K562 treated with DMSO at 1 percent for 4 hours (cell line): ENCODE results near the gene LILRB3. TPM values are rescaled to one million over a fixed set of nuclear protein-coding genes. Genes with fewer than 3 reads are reported as not detected.

Source experiments
- total RNA-seq: library from RNA; unstranded; fragments of 300-600 nt; gene quantifications from 2 replicates; pipeline ENCODE4 v1.2.3, GENCODE V29; 2022; ENCODE audit not compliant: insufficient read depth

Gene LILRB3
- total RNA-seq = not detected in 2 replicates

GRCh38 chr19:54222474-54223276 lies at the start of gene LILRB3:
TSS of gene LILRB3 (minus strand) at chr19:54223007. CDS start at chr19:54222976, 31 bp downstream.

GRCh38 chr19:54257116-54257480 lies 34.3 kb upstream of the LILRB3 start, which contains the start of gene LILRB5:
TSS of gene LILRB5 (minus strand) at chr19:54257273. CDS start at chr19:54257193, 80 bp downstream.

GRCh38 chr19:54242646-54243045 lies 19.8 kb upstream of the LILRB3 start, which contains the start of gene LILRA6:
TSS of gene LILRA6 (minus strand) at chr19:54242790.

GRCh38 chr19:54191011-54191810 lies 31.6 kb downstream of the LILRB3 start, which contains the start of gene TSEN34:
TSS of gene TSEN34 (plus strand) at chr19:54191308. CDS start at chr19:54191365, 57 bp downstream.

GRCh38 chr19:54189145-54189734 lies 33.6 kb downstream of the LILRB3 start, which contains the start of gene MBOAT7:
TSS of gene MBOAT7 (minus strand) at chr19:54189580. CDS start at chr19:54188508, 1,072 bp downstream.

GRCh38 chr19:54172471-54173358 lies 50.1 kb downstream of the LILRB3 start, which contains the start of gene TMC4:
TSS of gene TMC4 (minus strand) at chr19:54173160. CDS start at chr19:54173117, 43 bp downstream.

Other genes starting within 250 kb of the LILRB3 start
- gene CACNG6, start 231.4 kb downstream of the LILRB3 start, total RNA-seq = not detected in 2 replicates
- not detected in 2 replicates for gene VSTM1, start 159.1 kb downstream of the LILRB3 start, total RNA-seq
- not detected in 2 replicates for gene TARM1, start 141.6 kb downstream of the LILRB3 start, total RNA-seq
- gene OSCAR, start 122.2 kb downstream of the LILRB3 start, total RNA-seq = 2.3 and 3.6 TPM in 2 replicates
- gene NDUFA3, start 120.2 kb downstream of the LILRB3 start, total RNA-seq = 61.7 and 117 TPM in 2 replicates
- gene TFPT, start 107.3 kb downstream of the LILRB3 start, total RNA-seq = 7.9 and 11.9 TPM in 2 replicates
- gene PRPF31, start 107.3 kb downstream of the LILRB3 start, total RNA-seq = 62.7 and 68.2 TPM in 2 replicates
- 73.8 and 80.3 TPM in 2 replicates for gene CNOT3, start 85.2 kb downstream of the LILRB3 start, total RNA-seq
- gene LENG1, start 63.3 kb downstream of the LILRB3 start, total RNA-seq = 3.8 and 4.4 TPM in 2 replicates
- gene TMC4, start 49.8 kb downstream of the LILRB3 start, total RNA-seq = 0.71 TPM in 1 of 2 replicates, not detected in the other
- 219 and 267 TPM in 2 replicates for gene MBOAT7, start 33.4 kb downstream of the LILRB3 start, total RNA-seq
- 50.4 and 59.5 TPM in 2 replicates for gene TSEN34, start 31.7 kb downstream of the LILRB3 start, total RNA-seq
- gene RPS9, start 22.1 kb downstream of the LILRB3 start, total RNA-seq = 6,479 and 6,972 TPM in 2 replicates
- gene LILRA6, start 19.8 kb upstream of the LILRB3 start, total RNA-seq = not detected in 2 replicates
- gene LILRB5, start 34.3 kb upstream of the LILRB3 start, total RNA-seq = not detected in 2 replicates
- gene LILRB2, start 58.1 kb upstream of the LILRB3 start, total RNA-seq = not detected in 2 replicates
- not detected in 2 replicates for gene LILRA5, start 90.2 kb upstream of the LILRB3 start, total RNA-seq
- not detected in 2 replicates for gene LILRA4, start 116.2 kb upstream of the LILRB3 start, total RNA-seq
- gene LAIR1, start 141.9 kb upstream of the LILRB3 start, total RNA-seq = not detected in 2 replicates
- gene TTYH1, start 192.5 kb upstream of the LILRB3 start, total RNA-seq = not detected in 2 replicates
- 158 and 187 TPM in 2 replicates for gene LENG8, start 226.2 kb upstream of the LILRB3 start, total RNA-seq
- gene LENG9, start 240.8 kb upstream of the LILRB3 start, total RNA-seq = 0.34 and 0.69 TPM in 2 replicates